ENCODE results near the gene UTP25.
"Not testable (repeated sequence)": the region's sequence is repeated elsewhere in the genome, so short reads cannot be mapped to it uniquely, and the experiment has no call there.

The UTP25 gene, protein sequence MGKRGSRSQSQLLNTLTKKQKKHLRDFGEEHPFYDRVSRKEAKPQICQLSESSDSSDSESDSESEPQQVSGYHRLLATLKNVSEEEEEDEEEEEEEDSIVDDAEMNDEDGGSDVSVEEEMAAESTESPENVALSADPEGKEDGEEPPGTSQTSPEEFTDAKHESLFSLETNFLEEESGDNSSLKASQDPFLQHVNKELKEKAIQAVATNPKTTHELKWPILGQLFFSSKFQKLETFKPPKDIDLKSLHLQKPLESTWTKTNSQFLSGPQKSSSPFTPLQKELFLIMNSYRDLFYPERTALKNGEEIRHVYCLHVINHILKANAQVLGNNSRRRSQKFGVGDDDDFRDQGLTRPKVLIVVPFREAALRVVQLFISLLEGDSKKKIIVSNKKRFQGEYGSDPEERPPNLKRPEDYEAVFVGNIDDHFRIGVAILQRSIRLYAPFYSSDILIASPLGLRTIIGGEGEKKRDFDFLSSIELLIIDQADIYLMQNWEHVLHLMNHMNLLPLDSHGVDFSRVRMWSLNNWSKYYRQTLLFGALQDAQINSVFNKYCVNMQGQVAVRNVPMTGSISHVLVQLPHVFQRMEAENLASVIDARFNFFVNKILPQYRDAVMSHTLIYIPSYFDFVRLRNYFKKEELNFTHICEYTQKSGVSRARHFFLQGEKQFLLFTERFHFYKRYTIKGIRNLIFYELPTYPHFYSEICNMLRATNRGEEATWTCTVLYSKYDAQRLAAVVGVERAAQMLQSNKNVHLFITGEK
- total RNA-seq: 11.8 to 34.3 (median 23.8) reads per million in 18 experiments

DNA sequence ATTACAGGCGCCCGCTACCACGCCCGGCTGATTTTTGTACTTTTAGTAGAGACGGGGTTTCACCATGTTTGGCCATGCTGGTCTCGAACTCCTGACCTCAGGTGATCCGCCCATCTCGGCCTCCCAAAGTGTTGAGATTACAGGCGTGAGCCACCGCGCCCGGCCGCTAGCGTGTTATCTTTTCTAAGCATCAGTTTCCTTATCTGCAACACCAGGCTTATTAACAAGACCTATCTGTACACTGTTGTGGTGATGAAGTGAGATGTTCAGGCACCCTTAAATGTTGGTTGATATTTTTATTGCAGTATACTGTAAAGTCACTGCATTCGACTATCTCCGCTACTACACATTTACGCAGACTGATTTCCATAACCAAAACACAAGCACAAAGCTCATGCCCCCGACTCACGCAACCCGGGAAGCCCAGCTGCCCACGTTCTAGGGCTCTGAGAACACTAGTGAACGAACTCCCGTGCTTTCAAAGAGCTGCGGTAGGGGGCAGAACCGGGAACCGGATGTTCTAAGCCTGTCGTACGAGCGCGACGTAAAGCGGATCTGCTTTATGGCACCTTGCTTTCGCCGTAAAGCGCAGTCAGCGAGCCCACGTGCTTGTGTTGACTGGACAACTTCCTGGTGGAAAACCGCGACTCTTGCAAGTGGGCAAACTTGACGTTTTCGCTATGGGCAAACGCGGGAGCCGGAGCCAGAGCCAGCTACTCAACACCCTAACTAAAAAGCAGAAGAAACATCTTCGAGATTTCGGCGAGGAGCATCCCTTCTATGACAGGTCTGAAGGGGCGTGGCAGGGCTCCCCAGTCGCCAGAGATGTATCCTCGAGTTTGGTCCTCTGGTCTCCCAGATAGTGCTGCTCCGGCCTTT, at the start of gene UTP25:
Gene UTP25, plus strand, starts transcription at position 589 of the 879 bp plus-strand sequence. Its CDS starts 92 bp downstream, at position 681.
- DNase-seq: peak; percentile 99 to 100

DNA sequence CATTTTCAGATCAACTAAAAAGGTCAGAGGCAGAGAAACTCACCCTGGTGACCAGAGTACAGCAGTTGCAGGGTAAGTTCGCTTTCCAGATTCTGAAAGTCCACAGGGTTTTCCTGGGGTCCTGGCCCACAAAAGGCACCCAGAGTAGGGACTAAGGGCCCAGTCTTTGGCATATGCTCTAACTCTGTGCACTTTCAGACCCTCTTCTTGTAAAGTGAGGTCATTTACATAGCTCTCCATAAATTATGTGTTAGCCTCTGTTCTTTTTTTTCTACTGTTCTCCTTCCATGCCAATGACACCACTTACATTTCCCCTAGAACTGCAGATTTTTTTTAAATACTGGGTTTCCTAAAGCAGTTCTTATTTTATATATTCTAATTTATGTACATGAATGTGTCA, 49.7 kb upstream of the UTP25 start:
- DNase-seq: no peak

DNA sequence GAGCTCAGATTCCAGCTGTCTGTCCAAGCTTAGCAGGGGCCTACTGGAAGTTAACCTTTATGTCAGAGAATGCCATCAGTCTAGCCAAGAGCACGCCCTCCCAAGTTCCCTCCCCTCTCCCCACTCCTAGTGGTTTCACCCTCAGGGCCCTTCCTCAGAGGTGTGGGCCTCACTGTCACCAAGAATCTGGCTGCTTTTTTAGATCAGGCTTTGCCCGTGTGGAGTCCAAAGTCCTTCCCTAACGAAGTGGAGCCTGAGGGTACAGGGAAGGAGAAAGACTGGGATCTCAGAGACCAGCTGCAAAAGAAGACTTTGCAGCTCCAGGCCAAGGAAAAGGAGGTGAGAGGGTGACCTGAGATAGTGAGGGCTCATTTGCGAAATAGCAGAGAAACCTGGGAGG, 47.5 kb upstream of the UTP25 start:
- no peak for DNase-seq

DNA sequence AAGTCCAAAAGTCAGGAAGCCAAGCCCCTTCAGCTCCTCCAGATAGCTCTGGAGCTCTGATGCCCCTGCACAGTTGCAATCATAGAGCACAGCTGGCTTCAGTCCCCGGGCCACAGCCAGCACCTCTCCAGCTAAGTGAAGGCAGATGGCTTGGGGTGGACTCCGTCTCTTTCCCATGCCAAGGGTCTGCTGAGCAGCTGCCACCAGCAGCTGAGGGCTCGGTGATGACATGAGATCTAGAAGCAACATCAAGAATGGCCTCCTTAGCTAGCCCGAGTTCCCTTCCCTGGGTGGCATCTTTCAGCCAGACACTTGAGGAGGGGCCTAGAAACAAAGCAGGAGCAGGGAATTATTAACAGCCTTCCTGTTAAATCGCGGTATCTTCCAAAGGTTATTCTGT, 44.4 kb upstream of the UTP25 start:
- DNase-seq: no peak

DNA sequence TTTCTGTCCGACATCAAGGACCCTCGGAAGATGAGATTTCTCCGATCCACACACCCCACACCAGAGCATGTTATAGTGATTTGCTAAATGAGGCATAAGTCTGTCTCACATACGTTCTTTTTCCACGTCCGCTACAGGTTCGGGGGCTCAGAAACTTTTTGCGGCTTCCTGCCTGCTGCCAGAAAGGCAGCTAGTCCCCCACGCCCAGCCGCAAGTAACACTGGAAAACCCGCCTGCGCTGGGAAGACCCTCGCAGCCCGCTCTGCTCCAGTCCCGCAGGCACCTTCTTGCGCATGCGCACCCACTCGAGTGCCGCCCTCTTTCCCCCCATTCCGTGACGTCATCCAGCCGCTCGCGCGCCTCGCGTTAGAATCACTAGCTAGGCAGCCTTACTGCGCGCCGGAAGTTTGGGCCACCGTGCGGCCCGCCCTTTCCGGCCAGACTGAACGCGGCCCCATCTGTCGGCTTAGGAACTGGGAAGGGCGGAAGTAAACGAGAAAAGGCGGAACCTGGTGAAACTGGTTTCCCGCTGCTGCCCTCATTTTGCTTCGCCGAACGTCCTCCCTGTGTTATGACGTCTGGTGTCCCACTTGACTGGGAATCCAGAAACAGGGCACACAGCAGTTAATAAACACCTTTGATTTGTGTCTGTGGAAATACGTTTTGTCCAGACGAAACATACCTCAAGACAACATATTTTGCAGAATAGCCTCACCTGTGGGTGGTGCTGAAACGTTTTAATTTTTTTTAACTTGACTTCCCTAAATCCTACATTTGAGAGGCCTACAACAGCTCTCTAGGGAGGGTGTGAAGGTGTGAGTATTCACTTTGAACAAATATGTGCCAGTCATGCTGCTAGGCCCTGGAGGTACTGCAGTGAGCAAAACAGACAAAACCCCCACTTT, 43.3 kb upstream of the UTP25 start, which contains the start of gene C1orf74:
Gene C1orf74, minus strand, starts transcription at position 295 of the 905 bp plus-strand sequence. CDS start 925 bp downstream, outside the sequence.
- peak; percentile 99 to 100 for DNase-seq

DNA sequence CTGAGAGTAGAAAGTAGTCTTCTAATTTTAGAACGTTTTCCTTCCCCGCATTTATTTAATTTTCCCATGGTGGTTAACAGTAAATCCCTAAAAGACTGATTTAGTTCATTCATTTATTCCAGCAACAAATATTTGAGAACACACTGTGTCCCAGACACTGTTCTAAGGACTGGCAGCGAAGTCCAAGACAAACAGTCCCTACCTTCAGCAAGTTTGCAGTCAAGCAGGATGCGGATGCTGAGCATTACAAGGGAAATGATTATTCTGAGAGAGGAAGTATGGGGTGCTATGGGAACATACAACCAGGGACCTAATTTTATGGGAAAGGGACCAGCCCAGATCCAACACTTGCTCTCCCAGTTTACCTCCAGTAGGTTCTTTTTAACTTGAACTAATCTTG, 42.2 kb upstream of the UTP25 start:
- DNase-seq: no peak

DNA sequence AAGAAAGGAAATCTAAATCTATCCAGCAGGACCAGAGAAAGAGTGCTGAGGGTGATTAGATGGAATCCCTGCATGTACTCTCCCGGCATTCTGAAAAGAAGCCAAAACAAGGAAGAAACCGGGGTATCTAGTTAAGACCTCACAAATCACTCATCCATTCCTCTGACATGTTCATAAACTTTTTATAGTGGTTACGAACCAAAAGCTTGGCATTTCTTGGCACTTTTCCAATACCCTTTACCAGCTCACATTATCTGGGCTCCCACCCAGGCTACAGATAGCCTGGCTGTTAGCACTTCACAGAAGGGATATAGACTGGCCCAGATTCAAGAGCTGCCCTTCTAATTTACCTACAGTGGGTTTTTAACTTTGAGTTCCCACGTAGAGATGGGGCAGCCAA, 41.6 kb upstream of the UTP25 start:
- no peak for DNase-seq

DNA sequence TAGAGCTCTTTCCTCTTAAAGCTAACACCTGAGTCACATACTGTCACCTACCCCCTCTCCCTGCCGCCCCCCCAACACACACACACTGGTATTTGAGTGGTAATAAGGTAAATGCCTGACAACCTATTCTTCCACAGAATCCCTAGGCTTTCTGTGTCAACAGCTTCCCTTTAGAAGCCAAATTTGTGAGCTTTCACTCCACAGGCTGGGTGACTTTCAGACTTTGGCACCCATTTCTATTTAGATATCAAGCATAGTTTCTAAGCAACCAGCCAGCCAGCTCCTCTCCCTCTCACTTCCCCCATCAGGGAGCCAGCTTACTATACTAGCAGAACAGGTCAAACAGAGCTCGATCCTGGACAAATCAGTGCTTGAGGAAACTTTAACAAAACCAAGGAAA, 40.2 kb upstream of the UTP25 start:
- DNase-seq: no peak

DNA sequence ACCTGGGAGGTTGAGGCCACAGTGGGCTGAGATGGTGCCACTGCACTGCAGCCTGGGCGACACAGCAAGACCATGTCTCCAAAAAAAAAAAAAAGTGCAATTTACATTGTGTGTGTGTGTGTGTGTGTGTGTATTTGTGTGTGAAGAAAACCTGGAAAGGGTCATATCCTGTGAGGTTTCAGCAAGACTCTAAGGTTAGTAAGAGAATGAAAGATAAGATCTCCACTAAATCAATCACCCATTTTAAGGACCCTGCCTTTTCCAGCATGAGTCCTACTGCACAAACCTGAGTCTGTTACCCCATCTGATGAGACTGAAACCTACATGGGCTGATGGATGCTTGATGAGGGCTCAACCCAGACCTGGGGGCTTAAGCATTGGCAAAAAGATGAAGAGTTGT, 38.5 kb upstream of the UTP25 start:
- no peak for DNase-seq

DNA sequence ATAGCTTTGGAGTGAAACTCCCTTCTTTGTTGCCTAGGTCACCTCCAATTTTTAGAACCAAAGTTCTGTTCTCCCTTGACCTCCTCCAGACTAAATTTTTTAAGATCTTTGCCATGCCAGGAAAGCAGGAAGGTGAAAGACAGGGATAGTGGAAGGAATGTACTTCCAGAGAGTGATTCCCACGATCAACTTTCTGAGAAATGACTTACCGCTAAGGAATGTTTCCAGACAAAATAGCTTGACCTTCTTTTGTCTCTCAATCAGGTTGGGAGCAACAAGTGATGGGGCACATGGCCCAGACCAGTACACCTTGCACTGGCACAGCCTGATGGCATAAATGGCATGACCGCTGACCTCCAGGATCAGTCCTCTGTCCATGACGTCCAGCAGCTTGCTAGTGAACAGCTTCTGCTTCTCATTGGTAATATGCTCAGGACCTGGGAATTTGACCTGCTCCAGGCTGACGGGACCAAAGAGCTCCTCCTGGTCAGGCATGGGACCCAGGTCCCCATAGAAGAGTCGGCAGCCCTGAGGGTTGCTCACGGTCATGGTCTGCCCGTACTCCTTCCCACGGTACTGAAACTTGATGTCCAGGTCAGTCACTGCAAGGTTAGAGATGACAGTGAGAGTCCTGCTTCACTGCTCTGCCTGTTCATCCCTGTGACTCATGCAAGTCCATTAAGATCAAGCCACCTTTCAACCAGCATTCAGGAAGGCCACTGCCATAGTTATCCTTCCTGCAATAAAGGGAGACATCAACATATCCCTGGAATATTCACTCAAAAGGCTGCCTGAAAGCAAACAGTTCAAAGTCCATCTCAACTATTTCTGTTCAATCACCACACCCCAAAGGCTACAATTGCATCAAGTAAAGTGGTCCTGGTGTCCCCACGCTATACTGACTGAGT, 37.2 kb upstream of the UTP25 start:
- DNase-seq: no peak

DNA sequence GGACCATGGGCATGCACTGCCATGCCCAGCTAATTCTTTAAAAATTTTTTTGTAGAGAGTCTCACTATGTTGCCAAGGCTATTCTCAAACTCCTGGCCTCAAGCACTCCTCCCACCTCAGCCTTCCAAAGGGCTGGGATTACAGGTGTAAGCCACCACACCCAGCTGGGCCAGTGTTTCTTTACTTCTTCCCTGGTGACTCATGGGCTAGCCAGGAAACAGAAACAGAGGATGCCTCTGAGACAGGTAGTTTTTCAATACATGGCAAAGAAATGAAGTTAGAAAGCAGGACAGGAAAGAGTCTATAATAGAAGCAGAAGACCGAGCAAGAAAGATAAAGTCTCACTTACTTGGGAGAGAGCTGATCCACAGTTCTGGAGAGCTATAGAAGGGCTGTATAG, 35.9 kb upstream of the UTP25 start:
- DNase-seq: no peak

DNA sequence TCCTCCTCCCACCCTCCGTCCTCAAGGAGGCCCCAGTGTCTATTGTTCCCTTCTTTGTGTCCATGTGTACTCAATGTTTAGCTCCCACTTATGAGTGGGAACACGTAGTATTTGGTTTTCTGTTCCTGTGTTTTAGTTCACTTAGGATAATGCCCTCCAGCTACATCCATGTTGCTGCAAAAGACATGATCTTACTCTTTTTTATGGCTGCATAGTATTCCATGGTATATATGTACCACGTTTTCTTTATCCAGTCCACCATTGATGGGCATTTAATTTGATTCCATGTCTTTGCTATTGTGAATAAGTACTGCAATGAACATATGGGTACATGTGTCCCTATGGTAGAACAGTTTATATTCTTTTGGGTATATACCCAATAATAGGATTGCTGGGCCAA, 34.1 kb upstream of the UTP25 start:
- DNase-seq: not testable (repeated sequence)

DNA sequence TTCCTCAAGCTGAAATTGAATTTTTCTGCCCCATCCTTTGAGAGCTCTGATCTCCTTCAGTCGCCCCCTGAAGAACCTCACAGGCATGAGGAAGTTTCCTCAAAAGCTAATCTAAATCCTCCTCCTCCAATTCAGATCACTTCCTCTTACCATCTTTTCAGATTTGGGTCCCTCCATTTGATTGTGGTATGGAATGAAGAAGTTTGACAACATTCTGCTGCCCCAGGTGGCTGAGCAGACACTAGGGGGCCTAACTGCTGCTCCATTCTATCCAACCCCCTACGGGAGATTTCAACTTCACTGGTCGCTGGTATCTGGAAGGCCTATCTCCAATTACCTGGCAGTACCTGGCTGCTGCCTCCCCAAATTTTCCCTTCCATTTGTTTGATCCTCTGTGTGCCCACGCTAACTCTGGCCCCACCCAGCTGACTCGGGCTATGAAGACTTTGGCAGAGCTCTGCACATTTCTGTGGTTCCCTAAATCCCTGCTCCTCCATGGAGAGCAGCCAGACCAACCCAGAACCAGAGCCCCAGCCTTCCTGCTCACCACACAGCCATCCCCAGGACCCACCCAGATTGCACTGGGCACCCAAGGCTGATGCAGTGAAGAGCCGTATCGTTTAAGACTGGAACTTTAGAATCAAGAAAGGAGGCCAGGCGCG, 29.7 kb upstream of the UTP25 start:
- DNase-seq: peak in 1 of 2 donors; percentile 6

DNA sequence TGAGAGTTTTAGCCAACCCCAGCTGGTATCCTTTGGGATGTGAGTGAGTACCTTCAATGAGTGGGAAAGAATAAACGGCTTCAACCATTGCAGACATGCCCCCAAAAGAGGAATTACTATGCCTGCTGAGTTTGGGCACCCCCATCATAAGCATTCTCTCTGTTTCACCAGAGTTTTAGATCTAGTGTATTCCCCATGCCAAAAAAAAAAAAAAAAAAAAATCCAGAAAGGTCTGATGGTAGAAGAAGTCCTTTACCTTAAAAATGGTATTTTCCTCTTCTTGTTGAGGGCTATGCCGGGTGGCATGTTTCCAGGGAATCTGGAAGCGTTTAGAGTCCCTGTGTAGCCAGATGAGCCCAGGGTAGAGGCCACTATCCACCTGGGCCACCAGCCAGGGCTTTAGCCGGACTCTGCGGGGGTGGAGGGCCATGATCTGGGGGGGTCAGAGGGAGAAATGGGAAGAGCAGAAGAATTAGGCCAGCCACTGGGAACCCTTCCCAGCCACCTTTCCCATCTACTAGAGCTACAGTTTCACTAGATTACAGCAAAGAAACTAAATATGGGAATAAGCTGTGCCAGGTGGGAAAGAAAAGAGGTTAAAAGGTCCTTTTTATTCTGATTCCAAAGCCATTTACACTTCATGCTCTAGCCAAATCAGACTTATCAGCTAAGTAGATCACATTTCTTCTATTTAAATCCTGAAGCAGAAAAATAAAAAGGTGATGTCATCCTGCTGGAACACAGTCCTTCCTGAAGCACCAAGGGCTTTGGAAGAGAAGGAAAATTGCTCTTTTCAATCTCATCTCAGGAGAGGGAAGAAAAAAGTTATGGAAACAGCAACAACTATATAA, 26.6 kb upstream of the UTP25 start:
- no peak for DNase-seq

DNA sequence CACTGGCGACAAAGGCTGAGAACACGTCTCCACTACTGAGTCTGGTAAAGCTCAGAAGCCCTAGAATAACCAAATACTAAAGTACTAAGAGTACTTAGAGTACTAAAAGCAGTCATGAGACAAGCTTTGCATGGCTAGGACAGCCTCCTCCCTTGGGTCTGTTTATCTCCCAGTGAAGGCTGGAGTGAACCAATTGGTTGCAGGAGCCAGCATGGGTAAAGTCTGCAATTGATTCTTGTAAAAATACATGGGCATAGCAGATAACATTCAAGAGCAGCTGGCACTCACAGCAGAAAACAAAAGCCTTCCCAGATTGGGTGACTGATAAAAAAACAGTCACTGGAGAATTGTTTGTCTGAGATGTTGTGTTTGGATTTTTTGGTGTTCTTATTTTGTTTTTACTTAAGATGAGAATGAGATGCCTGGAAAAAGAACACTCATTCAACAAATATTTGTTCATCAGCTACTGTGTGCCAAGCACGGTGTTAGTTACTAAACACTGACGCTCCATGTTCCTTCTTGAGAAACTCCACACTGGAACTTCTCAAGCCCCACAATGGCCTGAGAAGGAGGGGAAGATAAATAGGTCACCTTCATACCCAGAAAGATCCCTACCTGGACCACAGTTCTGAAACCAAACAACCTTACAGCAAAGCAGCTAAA, 25.5 kb upstream of the UTP25 start:
- no peak for DNase-seq

DNA sequence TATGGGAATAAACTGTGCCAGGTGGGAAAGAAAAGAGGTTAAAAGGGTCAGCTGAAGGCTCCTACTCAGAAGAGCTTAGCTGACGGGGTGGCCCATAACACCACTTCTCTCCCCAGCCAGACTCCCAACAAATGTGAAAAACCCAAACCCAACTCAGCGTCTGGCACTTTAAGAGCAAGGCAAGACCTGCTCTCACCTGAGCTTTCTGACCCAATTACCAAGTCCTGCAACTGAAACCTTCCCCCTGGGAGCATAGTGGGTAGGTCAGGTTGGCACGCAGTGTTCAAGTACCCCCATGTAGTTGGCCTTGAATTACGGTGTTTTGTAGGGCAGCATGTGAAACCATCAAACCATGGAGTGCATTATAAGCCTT, 25.0 kb upstream of the UTP25 start:
- DNase-seq: no peak

DNA sequence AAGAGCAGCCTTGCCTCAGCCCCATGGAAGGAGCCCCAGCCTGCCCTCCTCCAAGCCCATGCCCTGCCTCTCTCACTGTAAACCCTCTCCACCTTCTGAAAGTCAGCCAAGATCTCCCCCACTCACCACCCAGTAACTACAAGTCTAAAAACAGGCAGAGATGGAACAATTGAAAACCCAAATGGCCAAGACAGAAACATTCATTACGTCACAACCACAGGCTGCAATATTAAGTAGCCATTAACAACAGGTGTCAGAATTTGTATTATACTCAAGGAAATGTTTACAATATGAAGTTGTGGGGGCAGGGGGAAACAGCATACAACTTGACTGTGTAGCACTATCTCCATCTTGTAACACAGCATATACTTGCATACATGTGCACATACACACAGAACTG, 24.2 kb upstream of the UTP25 start:
- no peak for DNase-seq

DNA sequence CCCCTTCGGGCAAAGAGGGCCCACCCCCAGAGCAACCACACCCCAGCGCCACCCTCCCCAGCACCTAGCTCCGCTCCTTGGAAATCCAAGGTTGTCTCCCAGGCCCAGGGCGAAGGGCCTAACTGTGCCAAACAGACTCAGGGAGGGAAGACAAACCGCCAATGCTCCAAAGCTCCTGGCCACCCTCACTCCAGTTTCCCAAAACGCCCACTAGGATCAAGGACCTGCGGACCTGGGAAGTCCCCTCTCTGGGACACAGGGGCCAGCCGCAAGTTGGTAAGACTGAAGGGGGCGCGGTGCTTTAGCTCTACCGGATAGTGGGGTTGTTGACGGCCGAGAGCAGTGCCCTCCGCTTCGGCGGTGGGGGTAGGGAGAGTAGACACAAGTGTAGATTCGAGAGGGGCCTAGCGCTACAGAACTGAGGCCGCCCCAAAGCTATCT, 22.4 kb upstream of the UTP25 start:
- no peak for DNase-seq
